Common myeloid progenitor, CD34-positive (primary cell): ENCODE data around the gene SPEG.

Experiments
- CTCF ChIA-PET: fragments of 350-600 bp; sonication (Branson Sonifier 250); formaldehyde crosslinking; loops from one replicate; lab custom pipeline; 2021; ENCODE audit warnings: antibody characterized with exemption; lab: Charles Lee
- POLR2A ChIA-PET: fragments of 350-600 bp; sonication (Branson Sonifier 250); formaldehyde crosslinking; loops from one replicate; lab custom pipeline; 2021; ENCODE audit warnings: antibody characterized with exemption; lab: Charles Lee
- DNase-seq, 3 donors: peaks; one replicate each; pipeline versions ENCODE4 v3.0.0 to v3.0.0-alpha.2; 2013
- H3K27ac ChIP-seq, 2 experiments: 1 replicate in 1 of 2; 2 replicates in 1 of 2; pipeline ENCODE4 v1.7.0; 2013; ENCODE audit warnings: inconsistent platforms in 2 of 2, low read length in 2 of 2, mild to moderate bottlenecking in 2 of 2, low read depth in 1 of 2, moderate library complexity in 1 of 2; ENCODE audit not compliant: severe bottlenecking in 2 of 2, insufficient read depth in 1 of 2, poor library complexity in 1 of 2
- H3K27me3 ChIP-seq, 5 experiments: replicated peaks in 2 of 5; 1 replicate in 3 of 5; 2 replicates in 2 of 5; pipeline versions ENCODE4 v1.6.1 to v1.7.0; 2013; ENCODE audit warnings: low read length in 4 of 5, mild to moderate bottlenecking in 2 of 5, moderate library complexity in 2 of 5, inconsistent platforms in 1 of 5; ENCODE audit not compliant: insufficient read depth in 5 of 5, control insufficient read depth in 4 of 5
- H3K36me3 ChIP-seq, 4 experiments: 1 replicate in 2 of 4; 2 replicates in 2 of 4; pipeline versions ENCODE4 v1.6.1 to v1.7.0; 2013; ENCODE audit warnings: low read length in 3 of 4, control low read depth in 1 of 4, mild to moderate bottlenecking in 1 of 4; ENCODE audit not compliant: control insufficient read depth in 4 of 4, insufficient read depth in 4 of 4
- H3K4me1 ChIP-seq, 4 experiments: 1 replicate in 3 of 4; 2 replicates in 1 of 4; pipeline versions ENCODE4 v1.6.1 to v1.7.1; 2013; ENCODE audit warnings: low read length in 3 of 4, mild to moderate bottlenecking in 3 of 4, control low read depth in 1 of 4, inconsistent platforms in 1 of 4, moderate library complexity in 1 of 4; ENCODE audit not compliant: control insufficient read depth in 4 of 4, insufficient read depth in 4 of 4; ENCODE audit errors: control extremely low read depth in 1 of 4
- H3K4me3 ChIP-seq, 7 experiments: 1 replicate in 4 of 7; 2 replicates in 3 of 7; pipeline versions ENCODE4 v1.5.1 to v1.7.0; 2013; ENCODE audit warnings: mild to moderate bottlenecking in 7 of 7, low read length in 6 of 7, moderate library complexity in 6 of 7, inconsistent platforms in 2 of 7, low read depth in 2 of 7, control low read depth in 1 of 7; ENCODE audit not compliant: insufficient read depth in 4 of 7, control insufficient read depth in 1 of 7; ENCODE audit errors: extremely low read depth in 1 of 7
- H3K9me3 ChIP-seq, 5 experiments: 1 replicate in 4 of 5; 2 replicates in 1 of 5; pipeline versions ENCODE4 v1.6.1 to v1.7.1; 2013; ENCODE audit warnings: low read length in 4 of 5, mild to moderate bottlenecking in 2 of 5, inconsistent platforms in 1 of 5, low read depth in 1 of 5, moderate library complexity in 1 of 5; ENCODE audit not compliant: control insufficient read depth in 4 of 5, insufficient read depth in 2 of 5; ENCODE audit errors: control extremely low read depth in 1 of 5
- WGBS: methylation state at CpG from one replicate; pipeline ENCODE4 v1.1.5; 2013; ENCODE audit not compliant: insufficient coverage; 5-methylcytosine and 5-hydroxymethylcytosine counted together

The SPEG gene

GRCh38 chr2:219523031-219523671, 88.5 kb downstream of the SPEG start:
- WGBS = 7% methylated on average over 8 of the region's 24 CpGs
- H3K27me3 ChIP-seq = peaks cover 11 to 90% (median 38%) of the 10 kb centered on the region in 5 experiments

GRCh38 chr2:219524817-219525216, 90.2 kb downstream of the SPEG start:
- no peak overlapping the region for H3K4me3 ChIP-seq
- H3K4me1 ChIP-seq = peaks cover 0 to 28% (median 18%) of the 10 kb centered on the region in 4 experiments
- ChIA-PET CTCF (interaction anchor here (0.6 to 43.1 kb wide), 6 partner anchors 15 to 122 kb away, joined by 3 to 1724 read pairs (median 8); partner anchors contain the start of genes ASIC4 and GMPPA), POLR2A (no interaction called here)
- H3K9me3 ChIP-seq = no peaks in the 10 kb centered on the region
- no peak overlapping the region for H3K27ac ChIP-seq
- WGBS = 90% methylated on average over 2 of the region's 2 CpGs
- peaks cover 13 to 98% (median 47%) of the 10 kb centered on the region in 5 experiments for H3K27me3 ChIP-seq
- DNase-seq = no peak
- H3K36me3 ChIP-seq = no peaks in the 10 kb centered on the region

More at GRCh38 chr2:219523031-219523671, 88.5 kb downstream of the SPEG start:
- Histone ChIP-seq H3K9me3 (no peaks in the 10 kb centered on the region), H3K36me3 (no peaks in the 10 kb centered on the region), H3K4me3 (peak overlapping the region in 3 of 7 experiments; percentile 28 to 44 (median 36)), H3K4me1 (peaks cover 0 to 28% (median 18%) of the 10 kb centered on the region in 4 experiments), H3K27ac (no peak overlapping the region)
- POLR2A ChIA-PET = interaction anchor here (0.6 kb wide), 1 partner anchor 8 kb away, joined by 4 read pairs; no protein-coding TSS in a partner anchor
- CTCF ChIA-PET = interaction anchor here (0.7 to 43.1 kb wide), 6 partner anchors 17 to 128 kb away, joined by 3 to 1724 read pairs (median 4); partner anchors contain the start of genes ASIC4 and GMPPA
- peak in 2 of 3 donors; percentile 65 to 77 for DNase-seq

GRCh38 chr2:219525533-219526232, 91.0 kb downstream of the SPEG start:
- DNase-seq = no peak
- Histone ChIP-seq H3K4me3 (no peak overlapping the region), H3K9me3 (no peaks in the 10 kb centered on the region), H3K4me1 (peaks cover 0 to 31% (median 18%) of the 10 kb centered on the region in 4 experiments), H3K36me3 (no peaks in the 10 kb centered on the region), H3K27me3 (peaks cover 13 to 97% (median 50%) of the 10 kb centered on the region in 5 experiments), H3K27ac (no peak overlapping the region)
- CTCF ChIA-PET = interaction anchor here (1.0 to 43.1 kb wide), 7 partner anchors 14 to 122 kb away, joined by 3 to 1724 read pairs (median 6); partner anchors contain the start of genes ASIC4 and GMPPA
- WGBS = 50% methylated on average over 5 of the region's 9 CpGs
- POLR2A ChIA-PET = no interaction called here

- DNase-seq = no peak
- ChIA-PET POLR2A (no interaction called here), CTCF (interaction anchor here (0.8 to 43.1 kb wide), 10 partner anchors 13 to 360 kb away, joined by 3 to 1724 read pairs (median 4); partner anchors contain the start of genes ASIC4 and GMPPA)
- Histone ChIP-seq H3K9me3 (no peaks in the 10 kb centered on the region), H3K27me3 (peaks cover 13 to 97% (median 50%) of the 10 kb centered on the region in 5 experiments), H3K36me3 (no peaks in the 10 kb centered on the region), H3K4me3 (no peak overlapping the region), H3K4me1 (peaks cover 0 to 26% (median 15%) of the 10 kb centered on the region in 4 experiments), H3K27ac (no peak overlapping the region)
- WGBS = 57% methylated on average over 10 of the region's 11 CpGs
Observed at GRCh38 chr2:219526320-219527075, 91.9 kb downstream of the SPEG start.

GRCh38 chr2:219527076-219527394, 92.4 kb downstream of the SPEG start:
- Histone ChIP-seq H3K27me3 (peaks cover 13 to 96% (median 49%) of the 10 kb centered on the region in 5 experiments), H3K36me3 (no peaks in the 10 kb centered on the region), H3K4me1 (peaks cover 0 to 21% (median 12%) of the 10 kb centered on the region in 4 experiments), H3K9me3 (no peaks in the 10 kb centered on the region), H3K27ac (no peak overlapping the region), H3K4me3 (no peak overlapping the region)
- ChIA-PET CTCF (interaction anchor here (0.8 to 43.1 kb wide), 7 partner anchors 13 to 361 kb away, joined by 3 to 1724 read pairs (median 5); partner anchors contain the start of genes ASIC4 and GMPPA), POLR2A (no interaction called here)
- no peak for DNase-seq
- 58% methylated on average over 5 of the region's 6 CpGs for WGBS

- WGBS = 90% methylated on average over 2 of the region's 5 CpGs
- ChIA-PET POLR2A (no interaction called here), CTCF (interaction anchor here (0.6 to 43.1 kb wide), 9 partner anchors 12 to 381 kb away, joined by 3 to 1724 read pairs (median 3); partner anchors contain the start of genes ASIC4 and GMPPA)
- Histone ChIP-seq H3K4me1 (peaks cover 0 to 18% (median 10%) of the 10 kb centered on the region in 4 experiments), H3K27me3 (peaks cover 13 to 96% (median 49%) of the 10 kb centered on the region in 5 experiments), H3K27ac (no peak overlapping the region), H3K9me3 (no peaks in the 10 kb centered on the region), H3K4me3 (no peak overlapping the region), H3K36me3 (no peaks in the 10 kb centered on the region)
- DNase-seq = no peak
Observed at GRCh38 chr2:219527472-219527871, 92.8 kb downstream of the SPEG start.
